Measurements from ENCODE around the gene STEAP1B.

DNA sequence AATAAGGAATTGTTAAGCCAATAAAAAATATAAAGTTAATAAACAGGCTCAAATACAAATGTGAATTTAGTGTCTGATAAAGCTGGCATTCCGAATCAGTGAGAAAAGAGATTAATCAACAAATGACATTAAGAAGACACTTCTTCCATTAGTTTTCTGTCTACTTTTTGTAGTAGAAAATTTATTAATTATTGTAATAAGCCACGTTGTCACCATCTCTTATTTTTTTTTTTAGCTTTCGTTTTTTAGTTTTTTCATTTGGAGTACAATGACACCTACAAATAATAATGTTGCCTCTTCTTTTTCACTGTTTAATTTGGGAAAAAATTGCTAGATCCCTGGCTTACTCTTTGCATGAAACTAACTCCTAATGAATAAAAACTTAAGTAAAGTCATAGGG is 46.8 kb upstream of the STEAP1B start:
- TF ChIP-seq MAX (IDR thresholded peaks at IDR 0.05) (no peak), EP300 (IDR thresholded peaks at IDR 0.05; ENCODE audit: borderline replicate concordance) (no peak), REST (IDR thresholded peaks at IDR 0.05; ENCODE audit: low read depth) (no peak), ZBTB7A (IDR thresholded peaks at IDR 0.05; ENCODE audit: low read depth) (no peak), USF1 (IDR thresholded peaks at IDR 0.05) (no peak), CREB1 (IDR thresholded peaks at IDR 0.05; ENCODE audit: low read depth) (no peak)

Measured in Ishikawa (cell line).